Esophagus muscularis mucosa (tissue), 4 donors: Measurements from ENCODE around the gene CFAP74.

Experiments used
- CTCF ChIP-seq, 3 experiments: fragments of 200-600 bp in 2 of 3; fragments of 450-650 bp in 1 of 3; sonication (generic) in 2 of 3; IDR thresholded peaks; one replicate each; pipeline ENCODE4 v1.5.1; 2017 to 2019; ENCODE audit warnings: antibody characterized with exemption in 3 of 3, mild to moderate bottlenecking in 2 of 3, moderate library complexity in 1 of 3
- EP300 ChIP-seq: sonication (generic); formaldehyde crosslinking; IDR thresholded peaks from one replicate; pipeline ENCODE4 v1.6.1; 2017; ENCODE audit warnings: antibody characterized with exemption
- POLR2AphosphoS5 ChIP-seq, 2 donors: sonication (generic); formaldehyde crosslinking; IDR thresholded peaks; one replicate each; pipeline ENCODE4 v1.6.1; 2017; ENCODE audit warnings: antibody characterized with exemption in 2 of 2

GRCh38 chr1:2050793-2051682 lies 47.5 kb upstream of the CFAP74 start:
- TF ChIP-seq POLR2AphosphoS5 (IDR thresholded peaks at IDR 0.05) (no peak), CTCF (IDR thresholded peaks at IDR 0.05) (no peak), EP300 (no peak)
